Measurements from ENCODE around the gene NFATC1.

The NFATC1 gene

GRCh38 chr18:79511671-79512301, 116.1 kb downstream of the NFATC1 start:
- DNase-seq, result no peak

GRCh38 chr18:79512461-79513380, 117.0 kb downstream of the NFATC1 start:
- DNase-seq, result no peak

DNA sequence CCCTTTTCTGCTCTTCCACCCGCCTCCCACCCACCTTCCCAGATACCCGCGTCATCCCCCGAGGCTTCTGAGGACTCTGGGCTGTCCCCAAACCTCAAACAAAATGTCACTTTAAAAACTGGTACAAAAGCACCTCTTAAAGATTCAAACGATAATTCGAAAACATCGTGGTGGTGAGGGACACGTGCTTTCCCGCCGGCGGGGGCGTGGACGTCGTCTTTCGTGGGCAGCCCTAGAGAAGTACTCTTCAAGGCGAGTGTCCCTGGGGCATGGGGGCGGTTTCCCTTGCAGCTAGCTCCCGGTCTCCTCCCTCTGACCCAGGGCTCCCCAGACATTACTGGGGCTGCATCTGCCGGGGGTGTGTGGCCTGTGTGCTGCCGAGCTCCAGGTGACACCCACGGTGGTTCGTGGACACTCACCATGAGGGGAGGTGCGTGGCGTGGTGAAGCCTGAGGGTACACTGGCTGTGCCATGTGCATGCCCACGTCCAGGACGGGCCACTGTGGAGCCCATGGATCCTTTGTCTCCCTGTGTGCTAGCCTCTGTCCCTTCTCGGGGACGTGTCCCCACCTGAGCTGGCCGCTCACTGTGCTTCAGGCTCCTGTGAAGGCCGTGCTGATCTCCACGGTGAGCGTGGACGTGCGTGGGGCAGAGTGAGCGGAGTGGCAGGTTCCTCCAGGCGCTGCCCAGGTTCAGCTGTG, 117.8 kb downstream of the NFATC1 start:
- no peak for DNase-seq

GRCh38 chr18:79515331-79515730, 119.6 kb downstream of the NFATC1 start:
- DNase-seq, result no peak

DNA sequence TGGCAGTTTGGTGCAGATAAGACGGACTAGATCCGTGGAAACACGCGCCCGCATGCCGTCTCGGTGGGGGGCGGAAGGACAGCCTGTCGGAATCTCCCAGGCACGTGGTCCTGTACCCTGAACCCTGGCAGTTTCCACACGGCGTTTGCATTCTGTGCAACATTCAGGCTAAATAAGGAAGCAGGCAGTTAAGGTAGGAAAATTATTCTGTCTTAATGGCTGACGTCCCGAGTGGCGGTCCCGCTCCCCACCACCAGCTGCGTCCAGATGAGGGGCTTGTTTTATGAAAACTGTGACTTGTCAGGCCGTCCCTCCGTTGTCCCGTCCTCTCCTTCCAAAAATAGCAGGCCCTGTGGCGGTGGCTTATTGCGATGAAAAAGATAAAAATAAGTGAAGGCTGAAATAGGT, 120.2 kb downstream of the NFATC1 start:
- no peak for DNase-seq

DNA sequence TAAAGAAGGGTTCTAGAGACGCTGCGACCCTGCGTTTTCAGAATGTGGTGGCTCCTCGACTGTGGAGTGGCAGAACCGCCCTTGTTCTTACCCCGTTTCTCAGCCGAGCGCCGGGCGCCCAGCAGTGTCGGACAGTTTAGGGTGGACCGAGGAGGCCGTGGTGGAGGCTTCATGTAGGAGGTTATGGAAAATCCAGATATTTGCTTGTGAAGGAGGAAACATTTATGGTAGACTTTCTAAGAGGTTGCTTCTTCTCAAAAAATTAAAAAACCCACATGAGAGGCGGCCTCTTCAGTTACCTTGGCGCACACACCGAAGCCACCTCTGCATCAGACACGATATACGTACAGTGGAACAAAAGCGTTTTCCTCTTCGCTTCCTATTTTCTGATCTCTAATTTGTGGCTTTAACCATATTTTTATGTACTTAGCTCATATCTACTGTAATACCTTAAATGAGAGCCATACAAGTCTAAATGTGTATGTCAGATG, 120.8 kb downstream of the NFATC1 start:
- DNase-seq, result no peak

DNA sequence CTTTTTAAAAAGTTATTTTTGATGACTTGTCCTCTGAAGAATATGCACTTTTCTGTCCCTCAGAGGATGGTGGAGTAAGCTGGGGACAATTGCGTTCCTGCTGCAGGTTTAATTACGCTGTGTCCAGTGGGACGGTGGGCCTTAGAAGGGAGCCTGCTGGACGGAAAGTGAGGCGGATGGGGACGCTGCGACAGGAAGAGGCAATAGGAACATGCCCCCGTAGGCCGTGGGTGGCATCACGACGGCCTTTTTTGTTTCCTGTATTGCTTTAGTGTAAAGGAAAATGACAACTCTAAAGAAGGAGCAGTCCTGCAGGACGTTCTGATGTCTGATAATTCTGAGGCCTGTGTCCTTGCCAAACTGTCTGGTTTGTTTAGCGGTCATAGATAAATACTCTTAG, 121.6 kb downstream of the NFATC1 start:
- peak; percentile 44 for DNase-seq

DNA sequence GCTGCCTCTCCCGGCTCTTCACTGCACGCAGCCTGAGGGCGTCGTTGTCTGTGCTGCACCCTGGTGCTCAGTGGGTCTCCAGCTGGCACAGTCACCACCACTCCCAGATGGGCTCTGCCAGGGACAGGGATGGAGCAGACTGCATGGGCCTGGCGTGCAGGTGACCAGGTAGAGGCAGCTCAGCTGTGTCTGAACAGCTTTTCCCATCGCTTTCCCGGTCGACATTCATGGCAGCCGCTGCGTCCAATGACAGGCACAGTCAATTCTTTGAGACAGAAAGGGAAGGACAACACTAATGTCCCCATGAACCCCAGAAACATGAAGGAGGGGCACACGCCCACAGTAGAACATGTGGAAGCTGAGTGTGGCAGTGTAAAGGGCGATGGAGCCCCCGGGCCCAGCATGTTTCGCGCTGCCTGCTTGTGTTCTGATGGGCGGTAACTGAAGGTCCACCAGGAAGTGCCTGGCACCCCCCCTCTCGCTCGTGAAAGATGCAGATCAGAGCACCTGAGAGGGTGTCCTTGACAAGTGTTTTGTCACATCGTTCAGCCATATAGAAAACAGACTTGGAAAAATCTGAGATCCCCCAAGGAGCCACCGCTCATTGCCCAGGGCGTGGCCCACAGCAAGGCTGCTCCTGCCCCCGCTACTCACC, 122.4 kb downstream of the NFATC1 start:
- no peak for DNase-seq

DNA sequence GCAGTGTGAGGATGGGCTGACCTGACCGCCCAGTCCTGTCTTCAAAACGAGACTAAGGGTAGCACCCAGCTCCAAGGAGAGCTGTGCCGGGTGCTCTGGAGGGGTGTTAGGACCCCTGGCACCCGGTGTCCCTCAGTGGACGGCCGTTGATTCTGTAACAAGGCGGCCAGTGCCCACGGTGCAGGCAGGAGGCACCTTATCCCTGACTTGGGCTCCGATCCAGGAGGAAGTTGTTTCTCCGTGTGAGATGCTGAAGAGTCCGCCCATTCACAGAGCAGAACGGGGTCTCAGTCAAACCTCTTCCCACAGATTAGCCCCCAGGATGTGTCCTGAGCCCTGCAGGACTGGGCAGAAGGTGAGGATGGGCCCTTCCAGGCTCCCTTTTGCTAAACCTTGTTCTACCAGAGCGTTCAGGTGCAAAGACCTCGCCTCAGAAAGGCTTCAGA, 123.0 kb downstream of the NFATC1 start:
- DNase-seq, result no peak

- peak; percentile 41 for DNase-seq
These were observed 124.2 kb downstream of the NFATC1 start for GRCh38 chr18:79519751-79520477.

- no peak for DNase-seq
These were observed 125.0 kb downstream of the NFATC1 start for GRCh38 chr18:79520478-79521390.

- DNase-seq, result no peak
These were observed 125.9 kb downstream of the NFATC1 start for GRCh38 chr18:79521416-79522205.

- peak; percentile 71 for DNase-seq
These were observed 126.9 kb downstream of the NFATC1 start for GRCh38 chr18:79522451-79523205.

- DNase-seq, result peak; percentile 44
These were observed 127.5 kb downstream of the NFATC1 start for GRCh38 chr18:79523206-79523735.

- peak; percentile 78 for DNase-seq
These were observed 128.0 kb downstream of the NFATC1 start for GRCh38 chr18:79523736-79524180.

GRCh38 chr18:79524181-79525078, 128.7 kb downstream of the NFATC1 start:
- peak; percentile 54 for DNase-seq

DNA sequence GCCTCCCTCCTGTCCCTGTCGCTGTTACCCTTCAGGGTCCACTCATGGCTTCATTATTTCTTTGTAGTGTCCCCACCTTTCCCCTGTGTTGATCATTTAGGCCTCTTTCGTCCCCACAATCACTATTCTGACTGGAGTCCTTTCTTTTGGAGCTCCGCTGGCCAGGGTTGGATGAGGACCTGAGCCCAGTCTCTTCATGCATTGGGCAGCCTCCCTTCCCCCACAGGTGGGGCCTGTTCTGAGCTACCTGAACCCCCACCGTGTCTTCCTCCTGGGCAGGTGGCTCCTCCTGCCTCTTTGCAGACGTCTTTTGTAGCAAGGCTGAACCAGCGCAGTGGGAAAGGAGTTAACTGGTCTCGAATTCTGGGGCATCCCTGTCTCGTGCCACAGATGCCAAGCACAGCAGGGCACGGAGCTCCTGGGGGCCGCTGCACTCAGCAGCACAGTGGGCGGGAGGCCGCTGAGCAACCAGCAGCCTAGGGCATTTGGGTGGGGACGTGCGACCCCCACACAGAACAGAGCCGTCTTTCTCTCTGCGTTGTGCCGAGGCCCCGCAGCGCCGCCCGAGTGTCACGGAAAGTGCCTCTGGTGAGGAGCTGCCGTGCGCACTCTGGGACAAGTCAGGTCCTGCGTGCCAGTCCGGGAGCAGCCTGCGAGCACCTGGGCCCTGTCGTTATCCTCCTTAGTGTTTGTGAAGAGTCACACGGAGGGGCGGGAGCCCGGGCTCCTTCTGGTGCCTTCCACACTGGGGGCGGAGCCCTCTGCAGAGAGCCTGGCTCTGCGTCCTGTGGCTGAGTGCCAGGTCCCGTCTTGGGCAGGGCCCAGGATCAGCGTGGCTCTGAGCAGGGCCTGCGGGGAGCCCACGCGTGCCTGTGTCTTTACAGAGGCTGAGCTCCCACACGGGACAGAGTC, 130.1 kb downstream of the NFATC1 start:
- DNase-seq, result no peak

All from CD4-positive, alpha-beta T cell treated with Interleukin-10 for 1 hour (primary cell).